GM12864 (cell line): ENCODE data around the gene RIMS4.

Experiments
- DNase-seq: peaks from one replicate; pipeline ENCODE4 v3.0.0-alpha.2; 2011; ENCODE audit warnings: low read depth
- H3K4me3 ChIP-seq: 2 replicates; pipeline ENCODE4 v1.5.1; 2011; ENCODE audit warnings: mild to moderate bottlenecking, low read depth, low read length, control low read depth
- TF ChIP-seq, protein P1 (sequence below): IDR thresholded peaks from 2 replicates; pipeline ENCODE4 v1.5.1; 2011; ENCODE audit warnings: low read depth, mild to moderate bottlenecking, moderate library complexity, low read length, control low read depth, inconsistent platforms; ENCODE audit errors: missing control alignments

Gene RIMS4

DNA sequence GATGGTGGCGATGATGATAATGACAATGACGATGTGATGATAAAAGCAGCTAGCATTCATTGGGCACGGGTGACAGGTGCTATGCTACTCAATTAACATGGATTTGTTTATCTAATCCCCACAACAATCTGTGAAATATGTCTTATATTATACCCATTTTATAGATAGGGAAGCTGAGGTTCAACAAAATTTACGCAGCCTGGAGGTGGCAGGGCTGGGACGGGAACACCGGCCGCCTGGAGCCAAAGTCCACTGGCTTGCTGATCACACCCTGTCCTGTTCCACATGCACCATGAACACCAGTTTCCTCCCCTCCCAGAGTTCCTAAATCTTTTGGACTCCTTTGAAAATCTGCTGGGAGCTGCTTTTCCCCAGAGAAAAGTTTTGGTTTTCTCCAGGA, 23.0 kb downstream of the RIMS4 start:
- no peak for DNase-seq
- TF ChIP-seq, protein P1, sequence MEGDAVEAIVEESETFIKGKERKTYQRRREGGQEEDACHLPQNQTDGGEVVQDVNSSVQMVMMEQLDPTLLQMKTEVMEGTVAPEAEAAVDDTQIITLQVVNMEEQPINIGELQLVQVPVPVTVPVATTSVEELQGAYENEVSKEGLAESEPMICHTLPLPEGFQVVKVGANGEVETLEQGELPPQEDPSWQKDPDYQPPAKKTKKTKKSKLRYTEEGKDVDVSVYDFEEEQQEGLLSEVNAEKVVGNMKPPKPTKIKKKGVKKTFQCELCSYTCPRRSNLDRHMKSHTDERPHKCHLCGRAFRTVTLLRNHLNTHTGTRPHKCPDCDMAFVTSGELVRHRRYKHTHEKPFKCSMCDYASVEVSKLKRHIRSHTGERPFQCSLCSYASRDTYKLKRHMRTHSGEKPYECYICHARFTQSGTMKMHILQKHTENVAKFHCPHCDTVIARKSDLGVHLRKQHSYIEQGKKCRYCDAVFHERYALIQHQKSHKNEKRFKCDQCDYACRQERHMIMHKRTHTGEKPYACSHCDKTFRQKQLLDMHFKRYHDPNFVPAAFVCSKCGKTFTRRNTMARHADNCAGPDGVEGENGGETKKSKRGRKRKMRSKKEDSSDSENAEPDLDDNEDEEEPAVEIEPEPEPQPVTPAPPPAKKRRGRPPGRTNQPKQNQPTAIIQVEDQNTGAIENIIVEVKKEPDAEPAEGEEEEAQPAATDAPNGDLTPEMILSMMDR: no peak
- H3K4me3 ChIP-seq: no peak overlapping the region

- DNase-seq: no peak
- no peak overlapping the region for H3K4me3 ChIP-seq
- TF ChIP-seq, protein P1: no peak
Measured at GRCh38 chr20:44785768-44786167, 24.6 kb downstream of the RIMS4 start.

DNA sequence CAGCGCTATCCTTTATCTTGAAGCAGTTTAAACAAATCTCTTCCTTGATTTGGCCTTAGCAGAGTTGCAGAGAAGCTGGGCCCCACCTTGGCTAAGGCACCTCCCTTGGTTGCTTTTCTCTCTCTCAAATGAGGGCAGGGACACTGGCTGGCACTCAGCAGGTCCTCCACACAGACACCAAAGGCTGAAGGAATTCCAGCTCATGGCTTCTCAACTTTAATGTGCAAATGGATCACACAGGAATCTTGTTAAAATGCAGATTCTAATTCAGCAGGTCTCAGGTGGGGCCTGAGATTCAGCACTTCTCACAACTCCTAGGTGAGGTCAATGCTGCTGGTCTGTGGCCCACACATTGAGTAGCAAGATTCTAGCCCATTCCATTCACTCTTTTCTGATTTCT, 25.7 kb downstream of the RIMS4 start:
- no peak for DNase-seq
- TF ChIP-seq, protein P1: no peak
- no peak overlapping the region for H3K4me3 ChIP-seq

DNA sequence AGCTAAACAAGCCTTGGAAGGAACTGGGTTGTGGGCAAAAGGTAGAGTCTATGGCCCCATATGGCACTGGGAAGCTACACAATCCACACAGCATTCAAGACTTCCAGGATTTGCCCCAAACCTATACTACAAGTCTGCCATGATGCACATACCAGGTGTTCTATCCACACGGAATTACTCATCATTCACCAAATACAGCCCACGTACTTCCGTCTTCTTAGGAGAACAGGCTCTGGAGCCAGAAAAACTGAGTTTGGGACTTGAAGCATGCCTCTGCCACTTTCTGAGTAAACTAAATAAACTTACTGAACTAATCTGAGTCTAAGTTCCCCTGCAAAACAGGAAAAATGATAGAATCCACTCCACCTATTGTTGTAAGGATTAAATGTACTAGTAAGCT, 28.6 kb downstream of the RIMS4 start:
- TF ChIP-seq, protein P1: no peak
- DNase-seq: no peak
- H3K4me3 ChIP-seq: no peak overlapping the region

DNA sequence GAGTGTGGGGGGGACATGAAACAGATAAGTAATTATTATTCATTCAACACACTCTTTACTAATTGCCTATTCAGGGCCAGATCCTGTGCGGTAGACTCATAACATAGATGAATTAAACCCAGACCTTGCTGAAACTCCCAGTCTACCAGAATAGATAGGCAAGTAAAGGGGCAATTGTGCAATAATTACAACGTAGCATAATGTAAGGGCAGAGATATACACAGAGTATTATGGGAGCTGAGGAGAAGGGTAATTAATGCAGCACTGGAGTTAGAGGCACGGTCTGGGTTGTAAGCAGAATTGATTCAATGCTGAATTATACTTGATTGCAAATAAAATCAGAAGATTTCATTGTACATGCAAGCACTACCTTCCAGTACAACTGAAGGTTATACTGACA, 29.2 kb downstream of the RIMS4 start:
- DNase-seq: no peak
- TF ChIP-seq, protein P1: no peak
- H3K4me3 ChIP-seq: no peak overlapping the region

DNA sequence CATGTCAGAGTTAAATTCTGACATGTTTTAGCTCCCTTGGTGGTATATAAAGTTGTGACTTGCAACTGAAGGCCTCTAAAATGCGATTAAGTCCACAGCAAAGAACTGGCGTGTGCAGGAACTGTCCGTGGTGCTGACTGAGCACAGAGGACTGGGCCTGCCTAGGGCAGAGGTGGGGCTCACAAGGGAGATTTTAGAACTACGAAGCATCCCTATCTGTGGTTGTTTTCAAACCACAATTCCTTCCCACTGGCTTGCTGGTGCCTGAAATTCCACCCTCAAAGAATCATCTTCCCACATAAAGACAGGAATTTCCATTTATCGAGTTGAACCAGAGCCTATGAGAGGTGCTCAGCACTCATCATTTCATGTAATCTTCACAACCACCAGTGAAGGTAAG, 30.1 kb downstream of the RIMS4 start:
- DNase-seq: no peak
- no peak overlapping the region for H3K4me3 ChIP-seq
- TF ChIP-seq, protein P1: no peak

DNA sequence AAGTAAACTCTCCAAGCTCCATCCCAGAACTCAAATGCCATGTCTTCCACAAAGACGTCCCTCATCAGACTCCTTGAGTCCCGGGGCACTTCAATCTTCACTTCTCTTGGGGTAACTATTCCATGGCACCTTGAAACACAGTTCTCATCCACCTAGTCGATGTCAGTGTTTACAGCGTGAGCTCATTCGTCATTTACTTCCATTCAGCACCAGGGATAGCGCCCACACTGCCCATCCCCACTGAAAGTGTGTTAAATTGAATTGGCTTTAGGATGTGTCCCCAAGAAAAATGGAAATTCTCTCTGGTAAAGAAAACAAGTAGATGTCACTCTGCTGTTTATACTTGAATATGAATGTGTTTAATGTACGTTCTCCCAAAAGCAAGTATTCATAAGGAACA, 33.4 kb downstream of the RIMS4 start:
- TF ChIP-seq, protein P1: no peak
- no peak for DNase-seq
- no peak overlapping the region for H3K4me3 ChIP-seq
